ENCODE measurements around the gene RYR3.

- TF ChIP-seq ZNF132 (tag by site-specific recombination; IDR thresholded peaks at IDR 0.05; ENCODE audit: borderline replicate concordance) (no peak), ZSCAN4 (tag by site-specific recombination; IDR thresholded peaks at IDR 0.05) (no peak), CTCF (tag by site-specific recombination; IDR thresholded peaks at IDR 0.05) (no peak), ZNF112 (tag by site-specific recombination; IDR thresholded peaks at IDR 0.05) (no peak), ZFP3 (tag by site-specific recombination; IDR thresholded peaks at IDR 0.05; ENCODE audit: low read depth) (no peak), IKZF3 (tag by site-specific recombination; IDR thresholded peaks at IDR 0.05) (no peak), ZNF398 (tag by site-specific recombination; IDR thresholded peaks at IDR 0.05) (no peak), ZFP41 (tag by site-specific recombination; IDR thresholded peaks at IDR 0.05; ENCODE audit: borderline replicate concordance) (no peak), ZNF10 (tag by site-specific recombination; IDR thresholded peaks at IDR 0.05) (no peak), ZBTB8A (tag by site-specific recombination; IDR thresholded peaks at IDR 0.05) (no peak)
Measured at GRCh38 chr15:33293713-33294334, 16.9 kb upstream of the RYR3 start.

All from HEK293 (cell line).